Activated CD4-positive, alpha-beta memory T cell treated with anti-CD3 and anti-CD28 coated beads for 36 hours (primary cell): Measurements from ENCODE around the gene RORC. TPM values are rescaled to one million over a fixed set of nuclear protein-coding genes. Genes with fewer than 3 reads are reported as not detected.

Source experiments
- CTCF ChIA-PET: fragments of 350-600 bp; sonication (Branson Sonifier 250); formaldehyde crosslinking; loops from one replicate; lab custom pipeline; 2021; ENCODE audit warnings: antibody characterized with exemption, inconsistent platforms; lab: Charles Lee
- POLR2A ChIA-PET: fragments of 350-600 bp; sonication (Branson Sonifier 250); formaldehyde crosslinking; loops from one replicate; lab custom pipeline; 2021; ENCODE audit warnings: antibody characterized with exemption; lab: Charles Lee
- DNase-seq: peaks from one replicate; pipeline ENCODE4 v3.0.0-alpha.2; 2020
- H3K27ac Mint-ChIP-seq: one replicate; pipeline ENCODE4 v1.8.0; 2021; ENCODE audit warnings: mixed read lengths
- H3K27me3 Mint-ChIP-seq: one replicate; pipeline ENCODE4 v1.8.0; 2021; ENCODE audit warnings: mixed read lengths
- H3K36me3 Mint-ChIP-seq: one replicate; pipeline ENCODE4 v1.8.0; 2021; ENCODE audit warnings: mixed read lengths
- H3K4me1 Mint-ChIP-seq: one replicate; pipeline ENCODE4 v1.8.0; 2021; ENCODE audit warnings: low read depth, mixed read lengths
- H3K4me3 Mint-ChIP-seq: one replicate; pipeline ENCODE4 v1.8.0; 2021; ENCODE audit warnings: mild to moderate bottlenecking, mixed read lengths
- H3K9me3 Mint-ChIP-seq: one replicate; pipeline ENCODE4 v1.8.0; 2021; ENCODE audit warnings: mixed read lengths
- intact Hi-C: fragments of 100-400 bp; cut with micrococcal nuclease; formaldehyde crosslinking; loops from one replicate; pipeline ENCODE4 v1.15.1; 2023
- total RNA-seq, 2 experiments: library from RNA; stranded (reverse); gene quantifications; one replicate each; pipeline ENCODE4 v1.2.3, GENCODE V29; 2021

The RORC gene
- total RNA-seq, 2 experiments from 2014 or later, result 9.9 to 10.9 TPM

GRCh38 chr1:151837197-151837596 is 5.6 kb upstream of the RORC start:
- POLR2A ChIA-PET, result interaction anchor here (0.6 to 2.8 kb wide), 4 partner anchors 9 to 398 kb away, joined by 3 to 7 read pairs (median 4); partner anchors contain the start of gene MRPL9
- intact Hi-C loops, result loop anchor here (1.0 to 5.0 kb wide), 7 partner anchors 45 to 556 kb away; partner anchors contain the start of genes POGZ and TDRKH
- H3K27me3 Mint-ChIP-seq, result no peaks in the 10 kb centered on the region
- H3K27ac Mint-ChIP-seq, result peak overlapping the region; percentile 92
- H3K36me3 Mint-ChIP-seq, result peaks cover 9% of the 10 kb centered on the region
- H3K4me3 Mint-ChIP-seq, result peak overlapping the region; percentile 89
- no peaks in the 10 kb centered on the region for H3K9me3 Mint-ChIP-seq
- CTCF ChIA-PET, result interaction anchor here (0.6 to 4.8 kb wide), 35 partner anchors 7 to 395 kb away, joined by 3 to 37 read pairs (median 6); partner anchors contain the start of genes MRPL9, RIIAD1, TDRKH and THEM5
- H3K4me1 Mint-ChIP-seq, result peaks cover 65% of the 10 kb centered on the region
- DNase-seq, result peak; percentile 65

- ChIA-PET CTCF (interaction anchor here (0.6 to 4.8 kb wide), 34 partner anchors 9 to 397 kb away, joined by 3 to 37 read pairs (median 5); partner anchors contain the start of genes MRPL9 and TDRKH), POLR2A (interaction anchor here (1.4 kb wide), 1 partner anchor 72 kb away, joined by 5 read pairs; the partner anchor contains the start of gene MRPL9)
- no peak overlapping the region for H3K27ac Mint-ChIP-seq
- peaks cover 71% of the 10 kb centered on the region for H3K4me1 Mint-ChIP-seq
- DNase-seq, result no peak
- no peaks in the 10 kb centered on the region for H3K9me3 Mint-ChIP-seq
- intact Hi-C loops, result loop anchor here (5.0 kb wide), 3 partner anchors 47 to 378 kb away; partner anchors contain the start of gene POGZ
- no peaks in the 10 kb centered on the region for H3K27me3 Mint-ChIP-seq
- H3K36me3 Mint-ChIP-seq, result no peaks in the 10 kb centered on the region
- H3K4me3 Mint-ChIP-seq, result no peak overlapping the region
Measured at GRCh38 chr1:151835596-151835995, 4.0 kb upstream of the RORC start.

GRCh38 chr1:151834239-151834638 is 2.6 kb upstream of the RORC start:
- CTCF ChIA-PET, result interaction anchor here (0.6 to 1.5 kb wide), 5 partner anchors 10 to 240 kb away, joined by 3 to 8 read pairs (median 6); no protein-coding TSS in a partner anchor

GRCh38 chr1:151833172-151833900 is 1.7 kb upstream of the RORC start:
- no peak for DNase-seq
- peak overlapping the region; percentile 13 for H3K4me3 Mint-ChIP-seq
- no peaks in the 10 kb centered on the region for H3K27me3 Mint-ChIP-seq
- no peaks in the 10 kb centered on the region for H3K36me3 Mint-ChIP-seq
- peak overlapping the region; percentile 14 for H3K27ac Mint-ChIP-seq
- CTCF ChIA-PET, result interaction anchor here (0.6 to 1.0 kb wide), 3 partner anchors 12 to 240 kb away, joined by 3 read pairs; no protein-coding TSS in a partner anchor
- intact Hi-C loops, result loop anchor here (5.0 kb wide), 1 partner anchor 486 kb away; the partner anchor contains the start of gene RFX5
- POLR2A ChIA-PET, result interaction anchor here (1.8 kb wide), 1 partner anchor 15 kb away, joined by 4 read pairs; no protein-coding TSS in a partner anchor
- H3K4me1 Mint-ChIP-seq, result peaks cover 82% of the 10 kb centered on the region
- no peaks in the 10 kb centered on the region for H3K9me3 Mint-ChIP-seq

More at GRCh38 chr1:151834239-151834638, 2.6 kb upstream of the RORC start:
- H3K4me1 Mint-ChIP-seq, result peaks cover 75% of the 10 kb centered on the region
- H3K4me3 Mint-ChIP-seq, result no peak overlapping the region
- DNase-seq, result no peak
- no peaks in the 10 kb centered on the region for H3K27me3 Mint-ChIP-seq
- intact Hi-C loops, result loop anchor here (5.0 kb wide), 1 partner anchor 487 kb away; the partner anchor contains the start of gene RFX5
- peak overlapping the region; percentile 14 for H3K27ac Mint-ChIP-seq
- no peaks in the 10 kb centered on the region for H3K9me3 Mint-ChIP-seq
- POLR2A ChIA-PET, result interaction anchor here (1.1 to 1.8 kb wide), 2 partner anchors 13 to 14 kb away, joined by 4 to 6 read pairs; no protein-coding TSS in a partner anchor
- H3K36me3 Mint-ChIP-seq, result no peaks in the 10 kb centered on the region

GRCh38 chr1:151832318-151832980 is 847 bp upstream of the RORC start:
- no peak for DNase-seq
- POLR2A ChIA-PET, result interaction anchor here (1.8 kb wide), 1 partner anchor 16 kb away, joined by 4 read pairs; no protein-coding TSS in a partner anchor
- Mint-ChIP-seq H3K4me1 (peaks cover 87% of the 10 kb centered on the region), H3K4me3 (no peak overlapping the region), H3K9me3 (no peaks in the 10 kb centered on the region), H3K36me3 (no peaks in the 10 kb centered on the region), H3K27me3 (no peaks in the 10 kb centered on the region), H3K27ac (peak overlapping the region; percentile 12)
- intact Hi-C loops, result loop anchor here (5.0 kb wide), 1 partner anchor 485 kb away; the partner anchor contains the start of gene RFX5
- CTCF ChIA-PET, result interaction anchor here (0.6 to 1.0 kb wide), 3 partner anchors 13 to 240 kb away, joined by 3 read pairs; no protein-coding TSS in a partner anchor

GRCh38 chr1:151831256-151831591 is 378 bp downstream of the RORC start:
- POLR2A ChIA-PET, result interaction anchor here (2.2 kb wide), 1 partner anchor 8 kb away, joined by 5 read pairs; the partner anchor contains the start of gene C2CD4D
- Mint-ChIP-seq H3K4me3 (peak overlapping the region; percentile 48), H3K27ac (peak overlapping the region; percentile 77)

GRCh38 chr1:151830055-151830454 is 1.5 kb downstream of the RORC start:
- H3K4me3 Mint-ChIP-seq, result peak overlapping the region; percentile 22
- no peaks in the 10 kb centered on the region for H3K9me3 Mint-ChIP-seq
- ChIA-PET POLR2A (interaction anchor here (2.2 to 3.0 kb wide), 3 partner anchors 9 to 40 kb away, joined by 5 to 16 read pairs (median 9); partner anchors contain the start of genes C2CD4D and TDRKH), CTCF (interaction anchor here (0.7 to 1.9 kb wide), 9 partner anchors 8 to 237 kb away, joined by 3 to 8 read pairs (median 5); partner anchors contain the start of genes C2CD4D, MRPL9 and TDRKH)
- intact Hi-C loops, result loop anchor here (2.0 to 5.0 kb wide), 2 partner anchors 217 to 483 kb away; partner anchors contain the start of genes RFX5 and SNX27
- peak overlapping the region; percentile 86 for H3K27ac Mint-ChIP-seq
- no peaks in the 10 kb centered on the region for H3K36me3 Mint-ChIP-seq
- peaks cover 78% of the 10 kb centered on the region for H3K4me1 Mint-ChIP-seq
- no peak for DNase-seq
- H3K27me3 Mint-ChIP-seq, result no peaks in the 10 kb centered on the region

More at GRCh38 chr1:151831256-151831591, 378 bp downstream of the RORC start:
- DNase-seq, result no peak
- H3K36me3 Mint-ChIP-seq, result no peaks in the 10 kb centered on the region
- CTCF ChIA-PET, result interaction anchor here (1.2 to 1.9 kb wide), 3 partner anchors 8 to 68 kb away, joined by 5 to 8 read pairs (median 6); partner anchors contain the start of genes C2CD4D, MRPL9 and TDRKH
- no peaks in the 10 kb centered on the region for H3K9me3 Mint-ChIP-seq
- H3K27me3 Mint-ChIP-seq, result no peaks in the 10 kb centered on the region
- intact Hi-C loops, result loop anchor here (2.0 to 5.0 kb wide), 2 partner anchors 218 to 484 kb away; partner anchors contain the start of genes RFX5 and SNX27
- H3K4me1 Mint-ChIP-seq, result peaks cover 78% of the 10 kb centered on the region

- ChIA-PET CTCF (interaction anchor here (0.9 to 1.4 kb wide), 5 partner anchors 7 to 237 kb away, joined by 3 to 5 read pairs (median 4); partner anchors contain the start of gene MRPL9), POLR2A (interaction anchor here (1.1 to 3.0 kb wide), 5 partner anchors 9 to 66 kb away, joined by 3 to 16 read pairs (median 6); partner anchors contain the start of genes C2CD4D, MRPL9 and TDRKH)
- intact Hi-C loops, result loop anchor here (1.0 to 5.0 kb wide), 5 partner anchors 8 to 482 kb away; partner anchors contain the start of genes RFX5, SNX27 and TDRKH
- Mint-ChIP-seq H3K27ac (peak overlapping the region; percentile 86), H3K4me3 (peak overlapping the region; percentile 22), H3K9me3 (no peaks in the 10 kb centered on the region), H3K4me1 (peaks cover 72% of the 10 kb centered on the region), H3K27me3 (no peaks in the 10 kb centered on the region), H3K36me3 (no peaks in the 10 kb centered on the region)
- peak; percentile 63 for DNase-seq
Measured at GRCh38 chr1:151829352-151830046, 2.1 kb downstream of the RORC start.

GRCh38 chr1:151828921-151829320 is 2.7 kb downstream of the RORC start:
- Mint-ChIP-seq H3K36me3 (no peaks in the 10 kb centered on the region), H3K9me3 (no peaks in the 10 kb centered on the region), H3K4me3 (peak overlapping the region; percentile 22), H3K27ac (peak overlapping the region; percentile 86), H3K27me3 (no peaks in the 10 kb centered on the region), H3K4me1 (peaks cover 66% of the 10 kb centered on the region)
- POLR2A ChIA-PET, result interaction anchor here (0.7 to 3.0 kb wide), 8 partner anchors 8 to 66 kb away, joined by 3 to 16 read pairs (median 6); partner anchors contain the start of genes C2CD4D, MRPL9 and TDRKH
- no peak for DNase-seq
- intact Hi-C loops, result loop anchor here (1.0 to 5.0 kb wide), 3 partner anchors 8 to 113 kb away; partner anchors contain the start of gene TDRKH
- CTCF ChIA-PET, result interaction anchor here (1.3 kb wide), 1 partner anchor 235 kb away, joined by 4 read pairs; no protein-coding TSS in a partner anchor

GRCh38 chr1:151827853-151828252 is 3.7 kb downstream of the RORC start:
- H3K4me3 Mint-ChIP-seq, result peak overlapping the region; percentile 55
- no peaks in the 10 kb centered on the region for H3K27me3 Mint-ChIP-seq
- peak; percentile 57 for DNase-seq
- peak overlapping the region; percentile 71 for H3K27ac Mint-ChIP-seq
- H3K9me3 Mint-ChIP-seq, result no peaks in the 10 kb centered on the region
- intact Hi-C loops, result loop anchor here (2.0 to 5.0 kb wide), 2 partner anchors 37 to 114 kb away; partner anchors contain the start of gene TDRKH
- ChIA-PET CTCF (interaction anchor here (1.3 to 1.9 kb wide), 2 partner anchors 9 to 234 kb away, joined by 4 to 10 read pairs; no protein-coding TSS in a partner anchor), POLR2A (interaction anchor here (1.0 to 3.0 kb wide), 7 partner anchors 7 to 65 kb away, joined by 4 to 16 read pairs (median 6); partner anchors contain the start of genes C2CD4D, MRPL9 and TDRKH)
- H3K4me1 Mint-ChIP-seq, result peaks cover 62% of the 10 kb centered on the region
- H3K36me3 Mint-ChIP-seq, result no peaks in the 10 kb centered on the region
